ENCODE measurements around the gene CHN2.

CHN2 gene

DNA sequence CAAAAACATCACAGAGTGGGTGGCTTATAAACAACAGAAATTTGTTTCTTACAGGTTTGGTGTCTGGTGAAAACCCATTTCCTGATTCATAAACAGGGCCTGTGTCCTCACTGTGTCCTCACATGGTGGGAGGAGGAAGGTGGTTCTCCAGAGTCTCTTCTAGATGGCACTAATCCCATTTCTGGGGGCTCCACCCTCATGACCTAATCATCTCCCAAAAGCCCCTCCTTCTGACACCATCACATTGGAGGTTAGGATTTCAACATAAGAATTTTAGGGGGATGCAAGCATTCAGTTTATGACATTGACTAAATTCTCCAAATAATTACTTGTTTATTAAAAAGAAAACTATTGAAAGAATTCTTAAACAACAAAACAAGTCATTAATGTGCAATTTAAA lies 116.0 kb downstream of the CHN2 start:
- no peak overlapping the region for H3K27ac ChIP-seq (ENCODE audit: low read depth, low read length, severe bottlenecking)
- no peaks in the 10 kb centered on the region for H3K4me1 ChIP-seq (ENCODE audit: control insufficient read depth, insufficient read depth, low read length, poor library complexity, severe bottlenecking)
- no peaks in the 10 kb centered on the region for H3K36me3 ChIP-seq (ENCODE audit: control insufficient read depth, insufficient read depth, low read length)
- peaks cover 3% of the 10 kb centered on the region for H3K9me3 ChIP-seq (ENCODE audit: control insufficient read depth, low read length)
- H3K4me3 ChIP-seq (ENCODE audit: extremely low read depth, insufficient read depth, low read length, poor library complexity, severe bottlenecking) = no peak overlapping the region

DNA sequence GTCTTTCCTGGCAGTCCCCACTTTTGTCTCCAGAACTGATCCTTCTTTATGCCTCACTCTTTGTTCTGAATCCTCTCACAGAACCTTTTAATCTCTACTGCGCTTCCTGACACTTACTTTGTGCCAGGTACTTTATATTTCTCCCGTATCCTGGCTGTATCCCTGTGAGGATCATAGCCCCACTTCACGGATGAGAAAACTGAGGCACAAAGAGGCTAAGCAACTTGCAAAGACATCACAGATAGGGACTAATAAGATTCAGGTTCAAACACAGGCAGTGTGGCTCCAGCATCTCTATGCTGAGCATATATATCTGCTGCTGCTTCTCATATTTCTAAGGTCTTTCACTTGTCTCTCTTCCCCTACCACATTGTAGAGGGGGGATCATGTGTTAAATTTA lies 116.7 kb downstream of the CHN2 start:
- no peak overlapping the region for H3K27ac ChIP-seq (ENCODE audit: low read depth, low read length, severe bottlenecking)
- H3K36me3 ChIP-seq (ENCODE audit: control insufficient read depth, insufficient read depth, low read length) = no peaks in the 10 kb centered on the region
- H3K4me3 ChIP-seq (ENCODE audit: extremely low read depth, insufficient read depth, low read length, poor library complexity, severe bottlenecking) = no peak overlapping the region
- peaks cover 3% of the 10 kb centered on the region for H3K9me3 ChIP-seq (ENCODE audit: control insufficient read depth, low read length)
- WGBS, 2 experiments (ENCODE audit: insufficient coverage in 2 of 2) = 84 to 90% methylated on average over 3 of the region's 3 CpGs
- H3K4me1 ChIP-seq (ENCODE audit: control insufficient read depth, insufficient read depth, low read length, poor library complexity, severe bottlenecking) = no peaks in the 10 kb centered on the region

DNA sequence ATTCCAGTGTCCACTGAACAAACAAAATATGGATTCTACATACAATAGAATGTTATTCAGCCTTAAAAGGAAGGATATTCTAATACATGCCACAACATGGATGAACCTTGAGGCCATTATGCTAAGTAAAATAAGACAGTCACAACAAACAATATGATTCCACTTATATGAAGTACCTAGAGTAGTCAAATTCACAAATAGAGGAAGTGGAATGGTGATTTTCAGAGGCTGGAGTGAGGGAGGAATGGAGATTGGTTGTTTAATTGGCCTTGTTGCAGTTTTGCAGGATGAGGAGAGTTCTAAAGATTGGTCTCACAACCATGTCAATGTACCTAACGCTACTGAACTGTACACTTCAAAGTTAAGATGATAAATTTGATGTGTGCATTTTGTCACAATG lies 119.6 kb downstream of the CHN2 start:
- Histone ChIP-seq H3K9me3 (ENCODE audit: control insufficient read depth, low read length) (peaks cover 3% of the 10 kb centered on the region), H3K4me1 (ENCODE audit: control insufficient read depth, insufficient read depth, low read length, poor library complexity, severe bottlenecking) (no peaks in the 10 kb centered on the region), H3K36me3 (ENCODE audit: control insufficient read depth, insufficient read depth, low read length) (no peaks in the 10 kb centered on the region), H3K4me3 (ENCODE audit: extremely low read depth, insufficient read depth, low read length, poor library complexity, severe bottlenecking) (no peak overlapping the region), H3K27ac (ENCODE audit: low read depth, low read length, severe bottlenecking) (no peak overlapping the region)
- WGBS, 2 experiments (ENCODE audit: insufficient coverage in 2 of 2) = no CpG with 5 or more reads among the region's 1 CpG

DNA sequence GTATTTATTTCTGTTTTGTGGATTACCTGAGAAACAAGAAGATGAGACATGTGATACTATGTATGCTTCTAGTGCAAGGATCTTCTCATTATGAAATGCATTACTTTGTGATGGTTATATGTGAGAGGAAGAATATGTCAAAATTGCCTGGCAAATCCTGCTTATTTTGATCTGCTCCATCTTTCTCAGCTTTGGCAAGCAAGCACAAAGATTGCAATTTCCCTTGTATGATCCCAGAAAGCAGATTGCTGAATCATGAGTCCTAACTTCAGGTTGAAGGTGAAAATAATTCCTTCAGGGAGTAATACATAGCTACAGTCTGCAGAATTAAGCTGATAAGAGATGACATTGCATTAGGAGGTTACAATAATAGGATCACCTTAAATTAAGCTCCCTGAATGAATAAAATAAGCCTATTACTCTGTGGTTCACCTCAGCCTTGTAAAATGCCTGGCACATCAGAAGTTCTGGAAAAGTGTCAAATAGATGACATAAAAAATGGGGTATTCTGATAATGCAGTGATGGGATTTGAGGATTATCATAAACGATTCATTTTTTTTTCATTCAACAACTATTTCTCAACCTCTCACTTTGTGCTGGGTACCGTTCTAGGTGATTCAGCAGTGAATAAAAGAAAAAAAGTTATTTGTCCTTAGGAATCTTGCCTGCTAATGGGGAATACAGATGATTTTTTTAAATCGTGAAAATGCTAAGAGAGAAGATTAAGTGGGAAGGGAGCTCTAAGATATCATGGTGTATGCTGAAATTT lies 120.7 kb downstream of the CHN2 start:
- WGBS, 2 experiments (ENCODE audit: insufficient coverage in 2 of 2) = 83 to 88% methylated on average over 1 of the region's 3 CpGs
- H3K4me3 ChIP-seq (ENCODE audit: extremely low read depth, insufficient read depth, low read length, poor library complexity, severe bottlenecking) = no peak overlapping the region
- no peak overlapping the region for H3K27ac ChIP-seq (ENCODE audit: low read depth, low read length, severe bottlenecking)
- peaks cover 3% of the 10 kb centered on the region for H3K9me3 ChIP-seq (ENCODE audit: control insufficient read depth, low read length)
- H3K4me1 ChIP-seq (ENCODE audit: control insufficient read depth, insufficient read depth, low read length, poor library complexity, severe bottlenecking) = no peaks in the 10 kb centered on the region
- no peaks in the 10 kb centered on the region for H3K36me3 ChIP-seq (ENCODE audit: control insufficient read depth, insufficient read depth, low read length)

DNA sequence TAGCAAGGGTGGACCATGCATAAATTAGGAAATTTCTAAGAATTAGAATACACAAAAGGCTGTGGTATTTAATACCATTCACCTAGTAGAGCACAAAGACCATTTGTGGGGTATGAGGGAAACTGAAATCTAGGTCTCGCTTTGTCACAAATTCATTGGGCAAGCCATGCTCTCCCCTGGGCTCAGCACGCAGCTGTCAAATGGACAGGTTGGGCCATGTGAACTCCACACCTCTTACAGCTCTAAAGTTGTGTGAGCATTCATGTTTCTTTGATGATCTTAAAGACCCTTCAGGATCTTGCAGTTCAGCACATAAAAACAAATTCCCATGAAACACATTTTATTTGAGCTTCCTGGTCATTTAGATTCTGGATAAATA lies 121.3 kb downstream of the CHN2 start:
- 100% methylated on average over 1 of the region's 2 CpGs; no CpG with 5 or more reads in 1 of the 2 experiments for WGBS, 2 experiments (ENCODE audit: insufficient coverage in 2 of 2)
- Histone ChIP-seq H3K4me3 (ENCODE audit: extremely low read depth, insufficient read depth, low read length, poor library complexity, severe bottlenecking) (no peak overlapping the region), H3K4me1 (ENCODE audit: control insufficient read depth, insufficient read depth, low read length, poor library complexity, severe bottlenecking) (no peaks in the 10 kb centered on the region), H3K27ac (ENCODE audit: low read depth, low read length, severe bottlenecking) (no peak overlapping the region), H3K9me3 (ENCODE audit: control insufficient read depth, low read length) (no peaks in the 10 kb centered on the region), H3K36me3 (ENCODE audit: control insufficient read depth, insufficient read depth, low read length) (no peaks in the 10 kb centered on the region)

DNA sequence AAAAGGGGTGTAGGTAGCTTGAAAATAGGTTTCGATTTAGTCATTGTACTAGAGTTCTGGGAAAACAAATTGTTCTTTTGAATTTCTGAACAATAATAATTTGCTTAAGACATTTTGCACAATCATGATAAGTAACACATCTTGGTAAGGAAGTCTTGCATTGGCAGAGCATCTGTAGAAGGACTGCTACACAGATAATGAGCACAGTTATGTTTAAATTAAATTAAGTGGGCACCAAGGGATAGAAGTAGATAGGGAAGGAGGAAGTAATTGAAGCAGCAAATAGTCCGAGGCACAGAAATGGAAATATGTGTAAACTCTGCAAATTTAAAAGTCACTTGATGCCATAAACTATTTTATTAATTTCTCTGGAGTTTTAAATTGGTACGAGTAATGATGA lies 122.4 kb downstream of the CHN2 start:
- H3K27ac ChIP-seq (ENCODE audit: low read depth, low read length, severe bottlenecking) = no peak overlapping the region
- H3K4me3 ChIP-seq (ENCODE audit: extremely low read depth, insufficient read depth, low read length, poor library complexity, severe bottlenecking) = no peak overlapping the region
- 61 to 100% methylated on average over 1 to 2 of the region's 3 CpGs for WGBS, 2 experiments (ENCODE audit: insufficient coverage in 2 of 2)
- no peaks in the 10 kb centered on the region for H3K36me3 ChIP-seq (ENCODE audit: control insufficient read depth, insufficient read depth, low read length)
- H3K9me3 ChIP-seq (ENCODE audit: control insufficient read depth, low read length) = no peaks in the 10 kb centered on the region
- H3K4me1 ChIP-seq (ENCODE audit: control insufficient read depth, insufficient read depth, low read length, poor library complexity, severe bottlenecking) = no peaks in the 10 kb centered on the region

DNA sequence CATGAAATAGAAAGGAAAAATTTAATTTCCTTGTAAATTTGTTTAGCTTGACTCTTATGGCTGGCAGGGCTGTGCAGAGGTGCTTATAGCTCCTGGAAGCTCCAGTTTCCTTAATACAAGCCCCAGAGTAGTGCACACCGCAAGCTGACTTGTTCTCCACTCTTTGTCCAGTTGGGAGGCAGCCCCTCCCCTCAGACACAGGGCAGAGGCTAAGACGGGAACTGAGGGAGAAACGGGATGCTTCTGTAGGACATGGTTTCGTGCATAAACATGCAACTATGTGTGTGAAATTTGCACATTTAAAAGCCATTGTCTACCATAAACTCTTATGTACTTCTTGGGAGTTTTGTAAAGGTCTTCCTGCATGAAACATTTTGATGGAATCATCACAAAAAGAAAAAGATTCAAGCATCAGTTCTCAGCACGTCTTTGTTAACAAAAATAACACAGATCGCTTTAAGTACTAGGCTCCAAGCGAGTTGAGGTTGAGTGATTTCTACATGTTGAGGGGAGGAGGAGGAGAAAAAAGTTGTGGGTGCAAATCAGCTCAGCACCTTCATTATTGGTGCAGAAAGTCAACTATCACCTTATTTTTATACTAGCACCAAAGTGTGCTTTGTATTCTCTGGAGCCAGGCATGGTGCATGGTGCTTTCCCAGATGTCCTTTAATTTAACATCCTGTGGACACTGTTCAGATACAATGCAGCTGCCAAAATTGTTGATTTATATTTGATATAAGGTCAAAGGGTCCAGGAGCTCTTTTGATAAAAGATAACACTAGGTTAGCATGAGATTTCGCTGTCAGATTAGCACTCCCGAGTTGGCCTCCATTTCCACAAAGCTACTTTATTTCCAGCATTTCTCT lies 124.5 kb downstream of the CHN2 start:
- Histone ChIP-seq H3K4me3 (ENCODE audit: extremely low read depth, insufficient read depth, low read length, poor library complexity, severe bottlenecking) (no peak overlapping the region), H3K27ac (ENCODE audit: low read depth, low read length, severe bottlenecking) (no peak overlapping the region)

DNA sequence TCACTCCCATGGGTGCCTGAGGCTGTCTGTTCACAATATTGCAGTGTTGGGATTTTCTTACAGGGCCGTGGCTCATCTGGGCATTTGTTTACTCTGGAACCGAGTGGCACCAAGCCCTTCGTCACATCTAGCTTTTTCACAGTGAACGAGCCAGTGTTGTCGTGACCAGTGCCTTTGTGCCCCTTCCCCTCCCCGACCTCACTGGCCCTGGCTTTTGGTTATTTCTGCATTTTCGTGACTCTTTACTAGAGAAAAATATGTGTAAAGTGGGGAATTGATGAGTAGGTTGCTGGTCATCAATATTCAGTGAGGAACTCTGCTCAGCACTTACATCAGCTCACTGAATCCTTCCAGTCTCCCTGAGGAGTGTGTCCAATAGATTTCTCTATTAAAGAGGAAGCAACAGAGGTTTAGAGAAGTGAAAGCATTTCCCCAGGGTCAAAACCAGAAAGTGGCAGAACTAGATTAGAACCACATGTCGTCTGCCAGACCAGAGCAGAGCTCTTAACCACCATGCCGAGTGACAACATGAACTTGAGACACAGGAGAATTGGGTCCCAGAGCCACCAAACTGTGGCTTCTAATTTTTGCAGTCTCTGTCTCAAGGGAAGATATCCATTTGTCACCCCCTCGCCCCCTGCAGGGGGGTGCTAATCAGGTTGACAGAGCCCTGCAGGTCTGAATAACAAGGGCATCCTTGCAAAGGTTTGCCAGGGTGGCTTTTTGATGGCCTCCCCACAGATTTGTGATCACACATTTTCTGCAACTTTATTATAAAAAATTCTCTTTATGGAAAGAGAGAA lies 125.3 kb downstream of the CHN2 start:
- 76 to 85% methylated on average over 7 to 8 of the region's 10 CpGs for WGBS, 2 experiments (ENCODE audit: insufficient coverage in 2 of 2)
- H3K4me3 ChIP-seq (ENCODE audit: extremely low read depth, insufficient read depth, low read length, poor library complexity, severe bottlenecking) = no peak overlapping the region
- no peaks in the 10 kb centered on the region for H3K9me3 ChIP-seq (ENCODE audit: control insufficient read depth, low read length)
- H3K4me1 ChIP-seq (ENCODE audit: control insufficient read depth, insufficient read depth, low read length, poor library complexity, severe bottlenecking) = no peaks in the 10 kb centered on the region
- no peaks in the 10 kb centered on the region for H3K36me3 ChIP-seq (ENCODE audit: control insufficient read depth, insufficient read depth, low read length)
- no peak overlapping the region for H3K27ac ChIP-seq (ENCODE audit: low read depth, low read length, severe bottlenecking)

More for the DNA sequence above, 124.5 kb downstream of the CHN2 start:
- WGBS, 2 experiments (ENCODE audit: insufficient coverage in 2 of 2) = 85 to 95% methylated on average over 2 to 3 of the region's 9 CpGs
- no peaks in the 10 kb centered on the region for H3K9me3 ChIP-seq (ENCODE audit: control insufficient read depth, low read length)
- no peaks in the 10 kb centered on the region for H3K4me1 ChIP-seq (ENCODE audit: control insufficient read depth, insufficient read depth, low read length, poor library complexity, severe bottlenecking)
- no peaks in the 10 kb centered on the region for H3K36me3 ChIP-seq (ENCODE audit: control insufficient read depth, insufficient read depth, low read length)

DNA sequence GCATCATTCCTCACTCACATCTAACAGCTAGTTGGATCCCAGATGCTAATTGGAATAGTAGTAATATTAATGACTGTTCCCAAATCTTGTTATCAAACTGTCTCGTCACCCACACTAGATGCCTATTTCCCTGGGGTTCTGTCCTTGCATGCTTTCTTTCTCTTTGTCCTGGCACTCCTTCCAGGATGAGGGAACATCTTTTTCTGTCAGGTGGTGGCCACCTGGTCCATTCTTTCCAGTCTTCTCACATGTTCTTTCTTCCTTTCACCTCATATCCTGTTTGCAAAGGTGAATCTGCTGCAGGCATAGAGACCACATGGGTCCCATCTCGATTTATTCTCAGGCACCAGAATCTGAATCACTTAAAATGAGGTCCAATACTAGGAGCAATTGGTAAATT lies 126.0 kb downstream of the CHN2 start:
- no peaks in the 10 kb centered on the region for H3K36me3 ChIP-seq (ENCODE audit: control insufficient read depth, insufficient read depth, low read length)
- WGBS, 2 experiments (ENCODE audit: insufficient coverage in 2 of 2) = 67 to 87% methylated on average over 1 to 2 of the region's 2 CpGs
- no peaks in the 10 kb centered on the region for H3K4me1 ChIP-seq (ENCODE audit: control insufficient read depth, insufficient read depth, low read length, poor library complexity, severe bottlenecking)
- H3K27ac ChIP-seq (ENCODE audit: low read depth, low read length, severe bottlenecking) = no peak overlapping the region
- H3K4me3 ChIP-seq (ENCODE audit: extremely low read depth, insufficient read depth, low read length, poor library complexity, severe bottlenecking) = no peak overlapping the region
- no peaks in the 10 kb centered on the region for H3K9me3 ChIP-seq (ENCODE audit: control insufficient read depth, low read length)

DNA sequence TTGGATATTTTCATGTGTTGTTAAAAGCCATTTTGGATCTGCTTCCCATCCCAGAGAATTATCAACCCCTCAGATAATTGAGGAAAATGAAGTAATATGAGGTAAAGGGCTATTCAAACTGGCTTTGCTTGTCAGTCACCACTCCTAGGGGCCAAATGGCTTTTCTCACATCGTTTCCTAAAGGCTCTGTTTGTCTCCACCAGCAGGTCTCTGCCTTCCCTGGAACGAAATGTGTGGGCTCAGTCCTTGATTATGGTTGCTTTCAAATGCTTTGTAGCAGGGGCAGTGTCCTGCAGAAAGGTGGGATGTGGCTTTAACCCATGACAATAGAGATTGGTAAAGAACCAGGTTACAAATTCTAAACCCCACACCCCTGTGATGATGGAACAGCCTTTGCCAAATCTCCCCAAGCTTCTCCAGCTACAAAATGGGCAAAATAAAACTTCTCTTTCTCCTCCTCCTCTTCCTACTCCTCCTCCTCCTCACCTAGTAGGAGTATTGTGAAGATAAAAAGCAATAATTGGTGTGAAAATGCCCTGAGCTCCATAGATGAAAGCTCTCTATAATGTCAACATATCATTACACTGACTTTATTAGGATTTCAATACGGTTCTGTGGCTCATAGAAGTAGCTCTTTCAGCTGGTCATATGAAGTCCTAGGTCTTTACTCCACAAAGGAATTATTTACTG lies 127.6 kb downstream of the CHN2 start:
- H3K4me1 ChIP-seq (ENCODE audit: control insufficient read depth, insufficient read depth, low read length, poor library complexity, severe bottlenecking) = no peaks in the 10 kb centered on the region
- 50% methylated on average over 1 of the region's 3 CpGs; no CpG with 5 or more reads in 1 of the 2 experiments for WGBS, 2 experiments (ENCODE audit: insufficient coverage in 2 of 2)

More for the DNA sequence above, 127.6 kb downstream of the CHN2 start:
- Histone ChIP-seq H3K4me3 (ENCODE audit: extremely low read depth, insufficient read depth, low read length, poor library complexity, severe bottlenecking) (no peak overlapping the region), H3K36me3 (ENCODE audit: control insufficient read depth, insufficient read depth, low read length) (no peaks in the 10 kb centered on the region), H3K9me3 (ENCODE audit: control insufficient read depth, low read length) (no peaks in the 10 kb centered on the region), H3K27ac (ENCODE audit: low read depth, low read length, severe bottlenecking) (no peak overlapping the region)
